NT2/D1 (cell line): ENCODE measurements around the gene GLYR1.

ENCODE experiments used
- SUZ12 ChIP-seq: IDR thresholded peaks from 2 replicates; pipeline ENCODE4 v1.6.1; 2011; ENCODE audit not compliant: insufficient read length, insufficient read depth; ENCODE audit errors: extremely low read depth
- YY1 ChIP-seq: IDR thresholded peaks from 2 replicates; pipeline ENCODE4 v1.6.1; 2011; ENCODE audit not compliant: insufficient read length, insufficient read depth
- ZNF274 ChIP-seq: IDR thresholded peaks from 2 replicates; pipeline ENCODE4 v1.6.1; 2011; ENCODE audit warnings: mild to moderate bottlenecking, low read depth, low read length

GRCh38 chr16:4883501-4883900 is 36.4 kb upstream of the GLYR1 start:
- no peak for TF ChIP-seq YY1
- no peak for TF ChIP-seq ZNF274
- TF ChIP-seq SUZ12, result no peak
